HG02610 (cell line): ENCODE results near the gene NUDT14.

Experiments used
- ATAC-seq: cut with Tn5 transposase; IDR thresholded peaks from one replicate; pipeline ENCODE4 v1.9.1; 2021; ENCODE audit warnings: mild to moderate bottlenecking, moderate library complexity; ENCODE audit not compliant: unreplicated experiment

The NUDT14 gene

GRCh38 chr14:105148604-105149145 is 32.4 kb downstream of the NUDT14 start:
- no peak for ATAC-seq

GRCh38 chr14:105147671-105148603 is 33.2 kb downstream of the NUDT14 start:
- ATAC-seq, result no peak

- no peak for ATAC-seq
Observed at GRCh38 chr14:105146976-105147635, 34.0 kb downstream of the NUDT14 start.

GRCh38 chr14:105146181-105146975 is 34.7 kb downstream of the NUDT14 start:
- no peak for ATAC-seq

- ATAC-seq, result no peak
Observed at GRCh38 chr14:105145381-105146180, 35.5 kb downstream of the NUDT14 start.

- ATAC-seq, result no peak
Observed at GRCh38 chr14:105144666-105145380, 36.3 kb downstream of the NUDT14 start.

- ATAC-seq, result no peak
Observed at GRCh38 chr14:105144026-105144665, 37.0 kb downstream of the NUDT14 start.

- ATAC-seq, result no peak
Observed at GRCh38 chr14:105143451-105144025, 37.6 kb downstream of the NUDT14 start.

GRCh38 chr14:105142651-105143450 is 38.3 kb downstream of the NUDT14 start:
- no peak for ATAC-seq

GRCh38 chr14:105141486-105142281 is 39.4 kb downstream of the NUDT14 start:
- no peak for ATAC-seq

- ATAC-seq, result no peak
Observed at GRCh38 chr14:105141026-105141425, 40.1 kb downstream of the NUDT14 start.

GRCh38 chr14:105140581-105140980 is 40.5 kb downstream of the NUDT14 start:
- ATAC-seq, result no peak

- ATAC-seq, result no peak
Observed at GRCh38 chr14:105139831-105140239, 41.3 kb downstream of the NUDT14 start.

GRCh38 chr14:105139212-105139825 is 41.8 kb downstream of the NUDT14 start:
- no peak for ATAC-seq

- no peak for ATAC-seq
Observed at GRCh38 chr14:105138551-105139111, 42.5 kb downstream of the NUDT14 start.

- no peak for ATAC-seq
Observed at GRCh38 chr14:105138021-105138541, 43.0 kb downstream of the NUDT14 start.
